Activated naive CD4-positive, alpha-beta T cell treated with anti-CD3 and anti-CD28 coated beads for 36 hours (primary cell): ENCODE data around the gene ALLC. TPM values are rescaled to one million over a fixed set of nuclear protein-coding genes. Genes with fewer than 3 reads are reported as not detected.

Experiments used
- CTCF ChIA-PET: fragments of 350-600 bp; sonication (Branson Sonifier 250); formaldehyde crosslinking; loops from one replicate; lab custom pipeline; 2021; ENCODE audit warnings: antibody characterized with exemption; lab: Charles Lee
- DNase-seq: peaks from one replicate; pipeline ENCODE4 v3.0.0-alpha.2; 2020
- H3K27ac Mint-ChIP-seq: one replicate; pipeline ENCODE4 v1.8.0; 2021; ENCODE audit warnings: mild to moderate bottlenecking, mixed read lengths
- H3K27me3 Mint-ChIP-seq: one replicate; pipeline ENCODE4 v1.8.0; 2021; ENCODE audit warnings: low read depth, mixed read lengths
- H3K36me3 Mint-ChIP-seq: one replicate; pipeline ENCODE4 v1.8.0; 2021; ENCODE audit warnings: low read depth, mixed read lengths
- H3K4me1 Mint-ChIP-seq: one replicate; pipeline ENCODE4 v1.8.0; 2021; ENCODE audit warnings: low read depth, mixed read lengths
- H3K4me3 Mint-ChIP-seq: one replicate; pipeline ENCODE4 v1.8.0; 2021; ENCODE audit warnings: mild to moderate bottlenecking, moderate library complexity, mixed read lengths
- H3K9me3 Mint-ChIP-seq: one replicate; pipeline ENCODE4 v1.8.0; 2021; ENCODE audit warnings: mixed read lengths
- intact Hi-C: fragments of 100-400 bp; cut with micrococcal nuclease; formaldehyde crosslinking; loops from one replicate; pipeline ENCODE4 v1.15.1; 2023
- total RNA-seq, 2 experiments: library from RNA; stranded (reverse); gene quantifications; one replicate each; pipeline ENCODE4 v1.2.3, GENCODE V29; 2021

Gene ALLC
- total RNA-seq, 2 experiments from 2014 or later: not detected

DNA sequence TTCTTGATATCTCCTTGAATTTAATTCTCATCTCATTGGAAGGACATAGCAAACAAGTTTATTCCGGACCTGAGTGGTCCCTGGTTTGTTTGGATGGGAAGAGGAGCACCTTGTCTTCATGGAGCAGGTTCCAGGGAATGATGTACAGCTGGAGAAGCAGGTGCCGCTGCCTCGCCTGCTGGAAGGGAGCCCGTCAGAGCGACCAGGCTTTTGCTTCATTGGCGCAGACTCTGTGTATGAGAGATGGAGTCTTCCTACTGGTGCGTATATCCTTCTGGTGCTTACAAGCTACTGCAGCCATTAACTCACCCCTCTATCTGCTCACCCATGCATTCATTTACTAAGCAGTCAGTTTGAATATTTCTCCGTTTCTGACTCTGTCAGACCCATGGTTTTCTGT is 11.6 kb upstream of the ALLC start:
- CTCF ChIA-PET: no interaction called here
- intact Hi-C loops: no loop called here
- Mint-ChIP-seq H3K27me3 (no peaks in the 10 kb centered on the region), H3K4me3 (no peak overlapping the region), H3K27ac (no peak overlapping the region), H3K36me3 (no peaks in the 10 kb centered on the region), H3K4me1 (peaks cover 6% of the 10 kb centered on the region), H3K9me3 (no peaks in the 10 kb centered on the region)
- DNase-seq: no peak

GRCh38 chr2:3647246-3647645 is 10.8 kb upstream of the ALLC start:
- intact Hi-C loops: no loop called here
- Mint-ChIP-seq H3K4me3 (no peak overlapping the region), H3K27me3 (no peaks in the 10 kb centered on the region), H3K9me3 (no peaks in the 10 kb centered on the region), H3K36me3 (no peaks in the 10 kb centered on the region), H3K27ac (no peak overlapping the region), H3K4me1 (peaks cover 13% of the 10 kb centered on the region)
- DNase-seq: no peak
- CTCF ChIA-PET: interaction anchor here (0.8 kb wide), 1 partner anchor 165 kb away, joined by 6 read pairs; no protein-coding TSS in a partner anchor

DNA sequence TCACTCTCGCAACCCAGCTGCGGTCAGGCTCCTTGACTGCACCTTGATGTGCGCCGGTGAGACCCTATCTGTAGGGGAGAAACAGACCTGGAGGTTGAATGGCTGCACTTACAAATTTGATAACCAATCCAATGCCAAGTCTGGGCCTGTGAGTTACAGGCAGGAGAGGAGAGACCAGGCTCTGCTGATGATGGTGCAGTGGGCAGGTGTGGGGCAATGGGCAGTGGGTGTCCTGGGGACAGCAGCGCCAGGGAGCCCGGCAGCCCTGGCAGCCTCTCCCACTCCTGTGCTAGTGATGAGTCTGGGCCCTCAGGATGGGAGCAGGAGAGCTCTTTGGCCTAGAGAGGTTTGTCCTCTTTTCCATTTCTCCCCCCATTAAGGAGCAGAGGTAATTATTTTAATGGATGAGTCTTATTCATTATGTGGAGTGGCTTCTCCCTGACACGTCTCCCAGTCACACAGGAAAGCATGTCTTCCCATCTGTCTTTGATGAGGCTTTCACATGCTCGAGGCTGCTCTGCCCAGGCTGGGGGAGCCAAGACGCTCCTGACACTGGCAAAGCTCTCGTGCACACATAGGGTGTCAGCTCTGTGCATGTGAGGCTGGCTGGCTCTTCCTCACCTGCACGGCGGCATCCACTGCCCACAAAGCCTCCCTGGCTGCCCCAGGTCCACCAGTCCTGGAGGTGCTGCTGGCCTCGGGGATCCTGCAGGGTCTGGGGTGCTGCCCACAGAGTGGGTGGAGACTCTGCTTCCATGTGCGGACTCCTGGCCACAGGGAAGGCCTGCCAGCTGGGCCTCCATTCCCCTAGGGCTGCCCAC is 10.0 kb upstream of the ALLC start:
- DNase-seq: no peak
- H3K9me3 Mint-ChIP-seq: no peaks in the 10 kb centered on the region
- H3K36me3 Mint-ChIP-seq: no peaks in the 10 kb centered on the region
- peaks cover 13% of the 10 kb centered on the region for H3K4me1 Mint-ChIP-seq
- H3K27me3 Mint-ChIP-seq: no peaks in the 10 kb centered on the region
- CTCF ChIA-PET: interaction anchor here (0.8 kb wide), 1 partner anchor 166 kb away, joined by 6 read pairs; no protein-coding TSS in a partner anchor
- H3K27ac Mint-ChIP-seq: no peak overlapping the region
- no peak overlapping the region for H3K4me3 Mint-ChIP-seq
- intact Hi-C loops: no loop called here

DNA sequence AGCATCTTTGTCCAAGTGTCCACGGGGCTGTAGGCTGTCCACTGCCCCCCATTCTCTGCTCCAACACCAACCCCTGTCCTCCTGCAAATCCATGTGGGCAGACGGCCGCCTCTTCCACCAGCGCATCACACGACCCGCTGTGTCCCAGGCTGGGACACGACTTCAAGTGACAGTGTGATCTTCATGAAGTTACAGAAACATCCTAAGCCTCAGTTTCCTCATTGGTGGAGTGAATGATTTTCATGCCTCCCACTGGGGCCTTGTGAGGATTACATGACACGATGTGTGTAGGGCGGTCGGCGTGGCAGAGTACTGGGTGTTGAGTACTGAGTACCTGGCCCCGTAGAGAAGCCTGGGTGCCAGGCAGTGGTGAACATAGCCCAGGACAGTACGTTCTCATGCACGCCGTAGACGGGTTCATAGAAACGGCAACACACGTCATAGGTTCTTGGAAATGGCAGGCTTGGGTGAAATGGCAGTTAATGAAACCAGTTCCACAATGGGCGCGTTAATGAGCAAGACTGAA is 9.3 kb upstream of the ALLC start:
- Mint-ChIP-seq H3K4me3 (no peak overlapping the region), H3K4me1 (peaks cover 13% of the 10 kb centered on the region), H3K27me3 (no peaks in the 10 kb centered on the region), H3K9me3 (no peaks in the 10 kb centered on the region), H3K36me3 (no peaks in the 10 kb centered on the region), H3K27ac (no peak overlapping the region)
- intact Hi-C loops: no loop called here
- DNase-seq: no peak
- CTCF ChIA-PET: interaction anchor here (0.7 kb wide), 1 partner anchor 1217 kb away, joined by 4 read pairs; no protein-coding TSS in a partner anchor

- no peaks in the 10 kb centered on the region for H3K9me3 Mint-ChIP-seq
- H3K4me1 Mint-ChIP-seq: peaks cover 13% of the 10 kb centered on the region
- DNase-seq: no peak
- no peak overlapping the region for H3K4me3 Mint-ChIP-seq
- H3K27ac Mint-ChIP-seq: no peak overlapping the region
- intact Hi-C loops: no loop called here
- CTCF ChIA-PET: interaction anchor here (0.7 to 4.2 kb wide), 4 partner anchors 156 to 1216 kb away, joined by 3 to 41 read pairs (median 4); no protein-coding TSS in a partner anchor
- H3K36me3 Mint-ChIP-seq: no peaks in the 10 kb centered on the region
- H3K27me3 Mint-ChIP-seq: no peaks in the 10 kb centered on the region
These were observed 8.4 kb upstream of the ALLC start for GRCh38 chr2:3649581-3649980.

- Mint-ChIP-seq H3K27ac (peak overlapping the region; percentile 65), H3K4me3 (no peak overlapping the region), H3K4me1 (peaks cover 13% of the 10 kb centered on the region)
These were observed 7.7 kb upstream of the ALLC start for GRCh38 chr2:3650140-3650920.

GRCh38 chr2:3651691-3652648 is 6.0 kb upstream of the ALLC start:
- CTCF ChIA-PET: interaction anchor here (0.6 to 4.2 kb wide), 17 partner anchors 9 to 1230 kb away, joined by 3 to 41 read pairs (median 4); partner anchors contain the start of genes ADI1, EIPR1 and RNASEH1
- peak; percentile 76 for DNase-seq
- Mint-ChIP-seq H3K4me3 (peak overlapping the region; percentile 70), H3K9me3 (no peaks in the 10 kb centered on the region), H3K4me1 (peaks cover 13% of the 10 kb centered on the region), H3K27me3 (no peaks in the 10 kb centered on the region), H3K27ac (peak overlapping the region; percentile 57), H3K36me3 (no peaks in the 10 kb centered on the region)
- intact Hi-C loops: loop anchor here (1.0 to 10.0 kb wide), 10 partner anchors 55 to 1530 kb away; partner anchors contain the start of genes ADI1, EIPR1, RNASEH1 and RPS7

More at GRCh38 chr2:3650140-3650920, 7.7 kb upstream of the ALLC start:
- intact Hi-C loops: loop anchor here (2.0 to 10.0 kb wide), 3 partner anchors 54 to 1528 kb away; no protein-coding TSS in a partner anchor
- DNase-seq: no peak
- no peaks in the 10 kb centered on the region for H3K9me3 Mint-ChIP-seq
- CTCF ChIA-PET: interaction anchor here (0.6 to 4.2 kb wide), 9 partner anchors 40 to 1530 kb away, joined by 3 to 41 read pairs (median 3); partner anchors contain the start of genes EIPR1 and RNASEH1
- no peaks in the 10 kb centered on the region for H3K36me3 Mint-ChIP-seq
- no peaks in the 10 kb centered on the region for H3K27me3 Mint-ChIP-seq

- Mint-ChIP-seq H3K27me3 (no peaks in the 10 kb centered on the region), H3K9me3 (no peaks in the 10 kb centered on the region), H3K36me3 (no peaks in the 10 kb centered on the region), H3K27ac (no peak overlapping the region), H3K4me3 (no peak overlapping the region), H3K4me1 (peaks cover 13% of the 10 kb centered on the region)
- CTCF ChIA-PET: interaction anchor here (1.0 to 4.2 kb wide), 2 partner anchors 128 to 230 kb away, joined by 3 to 41 read pairs; no protein-coding TSS in a partner anchor
- intact Hi-C loops: loop anchor here (5.0 to 10.0 kb wide), 2 partner anchors 478 to 1531 kb away; no protein-coding TSS in a partner anchor
- DNase-seq: no peak
These were observed 4.9 kb upstream of the ALLC start for GRCh38 chr2:3652896-3653625.

DNA sequence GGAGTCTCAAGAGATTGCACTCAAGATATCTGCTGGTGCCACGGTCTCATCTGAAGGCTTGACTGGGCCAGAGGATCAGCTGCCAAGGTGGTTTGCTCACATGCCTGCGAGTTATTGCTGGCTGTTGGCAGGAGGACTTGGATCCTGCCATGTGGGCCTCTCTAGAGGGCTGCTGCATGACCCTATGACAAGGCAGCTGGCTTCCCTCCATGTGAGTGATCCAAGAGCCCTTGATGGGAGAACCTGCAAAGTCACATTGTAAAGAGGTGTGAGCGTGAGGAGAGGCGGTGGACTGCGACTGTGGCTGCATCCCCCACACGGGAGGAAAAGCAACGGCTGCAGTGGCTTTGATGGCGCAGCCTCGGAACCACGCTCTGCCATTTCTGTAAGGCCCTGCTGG is 4.0 kb upstream of the ALLC start:
- intact Hi-C loops: loop anchor here (5.0 to 10.0 kb wide), 2 partner anchors 479 to 1532 kb away; no protein-coding TSS in a partner anchor
- Mint-ChIP-seq H3K9me3 (no peaks in the 10 kb centered on the region), H3K4me1 (peaks cover 13% of the 10 kb centered on the region), H3K27me3 (no peaks in the 10 kb centered on the region), H3K4me3 (no peak overlapping the region), H3K36me3 (no peaks in the 10 kb centered on the region), H3K27ac (no peak overlapping the region)
- CTCF ChIA-PET: interaction anchor here (0.5 to 1.0 kb wide), 2 partner anchors 127 to 446 kb away, joined by 3 read pairs; no protein-coding TSS in a partner anchor
- no peak for DNase-seq

DNA sequence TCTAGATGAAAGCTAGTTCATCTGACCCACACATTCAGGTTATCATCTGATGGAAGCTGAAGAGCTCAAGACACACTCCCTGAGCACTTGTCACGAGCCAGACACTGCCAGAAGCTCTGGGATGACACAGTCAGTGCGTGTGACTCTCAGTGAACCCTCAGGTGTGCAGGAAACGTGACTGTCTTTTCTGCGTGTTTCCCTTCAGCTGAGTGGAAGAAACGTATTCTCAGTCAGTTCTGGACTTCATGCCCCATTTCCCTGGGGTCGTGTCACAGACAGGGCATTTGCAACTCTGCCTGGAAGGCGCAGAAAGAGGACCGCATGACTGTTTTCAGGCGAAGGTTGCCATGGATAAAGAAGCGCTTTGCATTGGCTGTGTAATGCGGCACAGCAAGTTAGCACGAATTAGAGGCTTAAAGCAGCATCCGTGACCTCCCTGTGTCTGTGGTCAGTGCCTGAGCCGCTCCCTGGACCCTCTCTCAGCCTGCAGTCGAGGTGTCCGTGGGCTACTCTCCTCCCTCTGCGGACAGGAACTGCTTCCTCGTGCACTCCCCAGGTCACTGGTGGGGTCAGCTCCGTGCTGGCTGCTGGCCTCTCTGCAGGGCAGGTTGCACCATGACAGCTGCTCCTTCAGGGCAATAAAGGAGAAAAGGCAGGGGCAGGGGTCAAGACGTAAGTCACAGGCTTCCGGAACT is 3.3 kb upstream of the ALLC start:
- H3K36me3 Mint-ChIP-seq: no peaks in the 10 kb centered on the region
- H3K4me3 Mint-ChIP-seq: no peak overlapping the region
- intact Hi-C loops: loop anchor here (5.0 to 10.0 kb wide), 2 partner anchors 480 to 1532 kb away; no protein-coding TSS in a partner anchor
- peaks cover 13% of the 10 kb centered on the region for H3K4me1 Mint-ChIP-seq
- DNase-seq: no peak
- CTCF ChIA-PET: no interaction called here
- no peak overlapping the region for H3K27ac Mint-ChIP-seq
- no peaks in the 10 kb centered on the region for H3K9me3 Mint-ChIP-seq
- no peaks in the 10 kb centered on the region for H3K27me3 Mint-ChIP-seq
